GM19023 (cell line): ENCODE measurements around the gene ARPC1A.
"Not testable (repeated sequence)": the region's sequence is repeated elsewhere in the genome, so short reads cannot be mapped to it uniquely, and the experiment has no call there.

ENCODE experiments used
- ATAC-seq: cut with Tn5 transposase; IDR thresholded peaks from one replicate; pipeline ENCODE4 v1.9.1; 2021; ENCODE audit warnings: mild to moderate bottlenecking, moderate library complexity; ENCODE audit not compliant: unreplicated experiment

ARPC1A gene

DNA sequence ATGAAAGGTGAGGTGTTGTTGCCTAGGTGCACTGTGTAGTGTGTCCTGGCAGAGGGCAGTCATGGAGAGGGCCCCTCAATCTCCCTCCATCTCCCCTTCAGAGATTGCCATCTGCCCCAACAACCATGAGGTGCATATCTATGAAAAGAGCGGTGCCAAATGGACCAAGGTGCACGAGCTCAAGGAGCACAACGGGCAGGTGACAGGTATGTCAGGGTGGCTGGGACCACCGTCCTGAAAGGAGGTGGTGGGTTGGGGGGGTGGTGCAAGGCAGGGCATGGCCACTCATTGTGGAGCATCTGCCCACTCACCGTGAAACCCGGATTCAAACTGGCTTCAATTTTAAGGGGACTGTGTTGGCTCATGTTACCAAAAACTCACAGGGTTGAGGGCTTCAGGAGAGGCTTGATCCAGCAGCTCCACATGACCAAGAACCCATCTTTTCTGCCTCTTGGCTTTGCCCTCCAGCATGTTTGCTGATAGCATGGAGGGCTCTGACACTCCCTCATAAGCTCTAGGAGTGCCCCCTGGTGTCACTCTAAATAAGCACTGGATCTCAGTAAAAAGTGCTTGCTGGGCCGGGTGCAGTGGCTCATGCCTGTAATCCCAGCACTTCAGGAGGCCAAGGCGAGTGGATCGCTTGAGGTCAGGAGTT, 61.0 kb downstream of the ARPC1A start:
- no peak for ATAC-seq

GRCh38 chr7:99387239-99387635, 61.5 kb downstream of the ARPC1A start:
- ATAC-seq: not testable (repeated sequence)

DNA sequence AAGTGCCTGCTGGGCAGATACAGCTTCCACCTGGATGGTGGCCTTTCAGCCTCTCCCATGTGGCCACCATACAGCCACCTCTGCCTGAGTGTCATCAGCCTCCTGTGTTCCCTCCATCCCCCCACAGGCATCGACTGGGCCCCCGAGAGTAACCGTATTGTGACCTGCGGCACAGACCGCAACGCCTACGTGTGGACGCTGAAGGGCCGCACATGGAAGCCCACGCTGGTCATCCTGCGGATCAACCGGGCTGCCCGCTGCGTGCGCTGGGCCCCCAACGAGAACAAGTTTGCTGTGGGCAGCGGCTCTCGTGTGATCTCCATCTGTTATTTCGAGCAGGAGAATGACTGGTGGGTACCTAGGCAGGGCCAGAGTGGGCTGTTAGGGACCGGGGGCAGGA, 62.2 kb downstream of the ARPC1A start:
- no peak for ATAC-seq

DNA sequence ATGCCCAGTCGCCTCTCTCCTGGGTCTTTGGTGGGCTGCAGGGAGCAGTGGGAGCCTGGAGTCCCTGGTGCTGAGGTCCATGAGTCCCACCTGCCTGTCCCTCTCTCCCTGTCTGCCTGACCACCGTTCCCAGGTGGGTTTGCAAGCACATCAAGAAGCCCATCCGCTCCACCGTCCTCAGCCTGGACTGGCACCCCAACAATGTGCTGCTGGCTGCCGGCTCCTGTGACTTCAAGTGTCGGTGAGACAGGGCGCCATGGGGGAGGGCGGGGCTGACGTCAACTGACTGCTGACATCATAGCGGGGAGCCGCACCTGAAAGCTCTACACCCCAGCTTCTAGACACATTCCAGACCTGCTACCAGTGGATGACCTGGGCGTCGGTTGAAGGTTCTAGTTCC, 64.1 kb downstream of the ARPC1A start:
- ATAC-seq: no peak

DNA sequence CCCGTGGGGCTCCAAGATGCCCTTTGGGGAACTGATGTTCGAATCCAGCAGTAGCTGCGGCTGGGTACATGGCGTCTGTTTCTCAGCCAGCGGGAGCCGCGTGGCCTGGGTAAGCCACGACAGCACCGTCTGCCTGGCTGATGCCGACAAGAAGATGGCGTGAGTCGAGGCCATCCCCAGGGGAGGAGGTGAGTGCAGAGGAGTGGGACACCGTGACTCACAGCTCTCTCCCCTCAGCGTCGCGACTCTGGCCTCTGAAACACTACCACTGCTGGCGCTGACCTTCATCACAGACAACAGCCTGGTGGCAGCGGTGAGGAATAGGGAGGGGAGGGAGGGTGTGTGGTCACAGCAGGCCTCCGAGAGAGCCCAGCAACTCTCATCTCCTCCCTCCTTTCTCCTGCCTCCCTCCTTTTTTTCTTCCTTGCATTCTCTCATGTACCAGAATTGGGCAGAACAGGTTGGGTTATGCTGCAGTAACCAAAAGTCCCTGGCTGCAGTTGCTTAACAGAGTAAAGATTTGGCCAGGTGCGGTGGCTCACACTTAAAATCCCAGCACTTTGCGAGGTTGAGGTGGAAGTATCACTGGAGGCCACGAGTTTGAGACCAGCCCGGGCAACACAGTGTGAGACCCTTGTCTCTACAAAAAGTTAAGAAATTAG, 65.4 kb downstream of the ARPC1A start:
- no peak for ATAC-seq

GRCh38 chr7:99392046-99392445, 66.3 kb downstream of the ARPC1A start:
- no peak for ATAC-seq

DNA sequence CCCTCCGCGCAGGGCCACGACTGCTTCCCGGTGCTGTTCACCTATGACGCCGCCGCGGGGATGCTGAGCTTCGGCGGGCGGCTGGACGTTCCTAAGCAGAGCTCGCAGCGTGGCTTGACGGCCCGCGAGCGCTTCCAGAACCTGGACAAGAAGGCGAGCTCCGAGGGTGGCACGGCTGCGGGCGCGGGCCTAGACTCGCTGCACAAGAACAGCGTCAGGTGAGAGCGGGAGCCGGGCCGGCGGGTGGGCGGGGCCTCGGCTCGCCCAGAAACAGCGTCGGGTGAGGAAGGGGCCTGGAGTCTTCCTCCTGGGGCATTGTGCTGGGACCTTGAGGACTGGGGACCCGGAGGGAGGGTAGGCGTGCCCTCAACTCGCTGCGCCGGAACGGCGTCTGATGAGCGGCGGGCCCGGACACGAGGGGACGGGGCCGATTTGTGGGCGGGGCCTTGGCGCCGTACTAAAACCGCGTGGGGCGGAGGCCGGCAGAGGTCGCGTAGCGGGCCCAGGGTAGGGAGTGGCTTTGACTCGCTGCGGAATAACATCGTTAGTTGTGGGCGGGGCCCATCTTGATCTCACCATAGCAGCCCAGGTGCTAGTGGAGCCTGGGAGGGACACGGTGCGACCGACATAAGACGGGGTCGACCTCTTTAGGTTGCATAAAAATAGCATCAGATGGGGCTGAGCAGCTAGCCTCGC, 67.1 kb downstream of the ARPC1A start:
- ATAC-seq: no peak

DNA sequence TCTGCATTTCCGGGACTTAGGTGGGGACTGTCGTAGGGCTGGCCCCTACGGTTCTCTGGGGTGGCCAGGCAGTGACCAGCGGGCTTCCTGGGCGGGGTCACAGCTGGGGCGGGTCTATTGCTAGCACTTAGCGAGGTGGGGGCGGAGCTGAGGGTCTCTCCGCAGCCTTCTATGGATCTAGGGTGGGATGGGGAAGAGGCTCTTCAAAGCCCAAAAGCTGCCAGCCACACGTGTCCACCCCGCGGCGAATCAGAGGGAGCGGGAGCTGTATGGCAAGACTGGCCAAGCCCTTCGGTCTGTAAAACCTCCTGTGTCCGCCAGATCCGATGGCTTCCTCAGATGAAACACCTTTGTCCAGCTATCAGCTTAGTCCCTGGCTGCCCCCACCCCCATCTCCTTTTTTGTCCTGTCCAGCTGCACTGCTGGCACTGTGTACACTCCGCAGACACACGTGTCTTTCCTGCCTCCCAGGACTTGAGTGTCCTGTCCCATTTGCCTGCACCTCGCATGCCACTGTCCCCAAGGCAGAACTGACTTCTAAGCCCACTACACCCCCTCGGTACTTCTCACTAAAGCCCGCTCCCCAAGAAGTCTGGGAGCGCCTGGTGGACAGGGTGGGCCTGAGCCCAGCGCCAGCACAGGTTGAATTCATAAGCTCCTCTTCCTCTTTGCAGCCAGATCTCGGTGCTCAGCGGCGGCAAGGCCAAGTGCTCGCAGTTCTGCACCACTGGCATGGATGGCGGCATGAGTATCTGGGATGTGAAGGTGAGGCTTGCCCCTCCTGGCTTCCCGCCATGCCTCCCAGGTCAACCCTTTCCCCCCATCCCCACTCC, 67.9 kb downstream of the ARPC1A start:
- no peak for ATAC-seq

- ATAC-seq: no peak
These were observed 68.4 kb downstream of the ARPC1A start for GRCh38 chr7:99394188-99394502.

GRCh38 chr7:99395616-99396327, 70.1 kb downstream of the ARPC1A start:
- no peak for ATAC-seq

DNA sequence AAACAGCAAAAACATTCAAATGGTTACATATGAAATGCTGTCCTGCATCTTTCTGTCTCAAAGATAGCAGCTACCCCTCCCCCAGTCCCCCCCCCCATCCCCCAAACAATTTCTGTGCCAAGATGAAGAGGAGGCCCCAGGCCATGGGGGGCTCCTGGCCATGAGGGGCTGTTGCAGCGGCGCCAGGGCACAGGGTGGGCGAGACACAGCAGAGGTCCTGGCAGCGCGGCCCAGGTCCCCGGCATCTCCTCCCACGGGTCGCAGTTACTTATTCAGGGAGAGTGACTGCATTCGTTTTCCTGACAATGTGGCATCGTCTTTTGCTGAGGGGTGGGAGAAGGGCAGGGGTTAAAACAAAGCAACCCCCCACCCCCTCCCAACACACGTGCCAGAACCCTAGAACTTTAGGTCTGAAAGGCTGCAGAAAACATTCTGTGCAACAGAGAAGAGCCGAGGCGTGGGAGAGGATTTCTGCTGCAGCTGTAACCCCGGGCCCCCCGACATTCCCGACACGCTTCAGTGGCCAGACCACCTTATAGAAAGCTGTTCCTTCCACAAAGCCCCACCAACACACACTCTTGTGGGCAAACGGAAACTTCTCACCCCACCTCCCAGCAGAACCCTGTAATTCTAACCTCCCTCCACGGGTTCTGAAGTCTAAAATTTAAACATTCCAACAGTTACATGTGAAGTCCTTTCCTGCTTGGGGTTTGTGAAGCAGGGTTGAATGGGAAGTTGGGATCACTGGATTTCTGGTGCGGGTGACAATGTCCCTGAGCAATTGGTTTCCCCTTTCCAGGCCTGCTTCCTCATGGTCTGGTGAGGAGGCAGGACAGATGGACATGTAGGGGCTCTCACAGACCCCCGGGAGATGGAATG, 71.0 kb downstream of the ARPC1A start:
- no peak for ATAC-seq

DNA sequence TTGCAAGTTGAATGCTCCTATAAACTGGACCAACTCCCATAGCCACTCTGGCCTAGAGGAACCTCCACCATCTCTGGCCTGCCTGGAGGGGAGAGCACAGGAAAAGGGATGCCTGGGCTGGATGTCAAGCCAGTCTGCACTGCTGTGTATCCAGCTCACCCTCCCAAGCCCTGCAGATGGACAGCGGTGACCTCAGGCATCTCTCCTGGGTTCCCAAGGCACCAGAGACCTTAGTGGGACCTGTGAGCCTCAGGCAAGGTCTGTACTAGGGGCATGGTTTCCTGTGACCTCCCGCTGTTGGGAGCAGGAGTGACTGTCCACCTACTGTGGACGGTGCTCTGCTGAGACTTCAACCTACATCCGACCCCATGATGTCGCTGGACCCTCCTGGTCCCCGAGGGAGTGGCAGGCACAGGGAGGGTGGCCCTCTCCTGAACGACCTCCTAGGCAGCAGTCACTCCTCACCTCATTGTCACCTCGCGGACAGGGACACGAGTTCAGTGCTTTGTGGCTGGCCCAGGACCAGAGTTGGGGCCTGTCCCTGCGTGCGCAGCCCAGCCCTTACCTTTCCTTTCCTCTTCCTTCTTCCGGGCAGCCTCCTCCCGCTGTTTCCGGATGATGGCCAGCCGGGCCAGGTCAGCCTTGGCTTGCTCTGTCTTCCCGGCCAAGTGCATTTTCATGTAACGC, 71.7 kb downstream of the ARPC1A start:
- ATAC-seq: no peak

GRCh38 chr7:99398891-99399445, 73.3 kb downstream of the ARPC1A start:
- no peak for ATAC-seq

- no peak for ATAC-seq
These were observed 73.9 kb downstream of the ARPC1A start for GRCh38 chr7:99399597-99399996.

DNA sequence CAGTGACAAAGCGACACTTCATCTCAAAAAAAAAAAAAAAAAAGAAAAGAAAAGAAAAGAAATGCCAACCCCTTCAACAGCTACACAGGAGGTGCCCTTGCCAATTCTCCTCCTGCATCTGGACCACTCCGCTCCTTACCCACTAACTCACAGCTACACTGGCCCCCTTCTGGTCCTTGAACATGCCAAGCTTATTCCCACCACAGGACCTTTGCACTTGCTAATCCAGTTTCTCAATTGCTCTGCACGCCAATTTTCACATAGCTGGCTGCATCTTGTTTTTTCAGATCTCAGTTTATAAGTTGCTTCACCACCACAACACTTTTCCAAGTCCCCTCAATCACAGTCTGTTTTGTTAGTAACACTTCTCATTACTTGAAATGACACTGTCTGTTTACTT, 77.2 kb downstream of the ARPC1A start:
- no peak for ATAC-seq

DNA sequence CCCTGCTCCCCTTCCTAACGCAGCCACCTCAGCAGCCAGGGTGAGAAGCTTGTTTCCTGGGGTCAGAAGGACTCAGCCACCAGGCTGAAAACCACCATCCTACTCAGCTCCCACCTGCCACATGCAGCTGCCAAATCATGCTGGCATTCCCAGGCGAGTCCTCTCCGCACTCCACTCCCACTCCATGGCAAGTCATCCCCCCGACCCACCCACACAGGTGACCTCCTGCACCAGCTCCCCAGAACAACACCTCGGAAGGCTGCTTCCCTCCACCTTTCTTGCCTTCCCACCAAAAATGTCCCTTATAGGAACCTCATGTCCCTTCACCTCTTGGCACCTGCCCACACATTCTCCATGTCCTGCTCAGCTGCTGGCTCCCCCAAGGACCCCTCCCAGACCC, 78.1 kb downstream of the ARPC1A start:
- no peak for ATAC-seq

DNA sequence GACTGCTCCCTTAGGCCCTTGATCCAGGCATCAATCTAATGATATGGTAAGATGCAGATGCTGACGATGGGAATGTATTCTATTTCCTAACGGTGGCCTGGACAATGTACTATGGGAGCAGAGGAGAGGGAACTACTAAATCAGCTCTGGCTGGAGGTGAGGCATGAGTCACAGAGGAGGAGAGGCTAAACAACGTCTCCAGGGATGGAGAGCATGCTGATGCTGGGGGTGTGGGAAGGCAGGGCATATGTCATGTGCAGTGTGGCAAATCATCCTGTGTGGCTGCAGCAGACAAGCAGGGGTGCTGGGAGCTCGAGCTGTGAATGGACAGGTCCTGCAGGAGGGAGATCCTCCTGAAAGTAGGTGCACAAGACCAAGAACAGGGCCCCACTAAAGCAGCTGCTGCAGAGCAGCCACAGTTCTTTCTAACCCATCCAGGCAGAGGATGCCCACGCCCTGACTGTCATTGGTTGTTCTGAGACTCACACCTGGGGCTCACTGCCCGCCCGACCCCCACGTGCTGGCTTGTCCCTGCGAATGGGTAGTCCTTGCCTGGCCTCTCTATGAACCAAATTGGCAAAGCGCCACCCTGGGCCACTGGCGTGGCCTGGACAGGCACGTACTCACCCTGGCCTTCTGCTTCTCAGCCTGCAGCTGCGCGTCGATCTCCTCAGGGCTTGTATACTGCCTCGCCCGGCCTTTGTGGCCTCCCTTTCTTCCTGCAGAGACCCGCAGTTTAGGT, 78.7 kb downstream of the ARPC1A start:
- no peak for ATAC-seq

GRCh38 chr7:99404977-99405320, 79.3 kb downstream of the ARPC1A start:
- no peak for ATAC-seq
